Ishikawa (cell line): ENCODE measurements around the gene TMEM38A.

Experiments used
- CEBPB ChIP-seq: IDR thresholded peaks from 2 replicates; pipeline ENCODE4 v1.6.1; 2012
- CREB1 ChIP-seq: IDR thresholded peaks from 2 replicates; pipeline ENCODE4 v1.6.1; 2012; ENCODE audit warnings: low read depth
- EGR1 ChIP-seq: IDR thresholded peaks from 2 replicates; pipeline ENCODE4 v1.6.1; 2012
- EP300 ChIP-seq: IDR thresholded peaks from 2 replicates; pipeline ENCODE4 v1.6.1; 2012; ENCODE audit warnings: borderline replicate concordance
- FOXM1 ChIP-seq: IDR thresholded peaks from 2 replicates; pipeline ENCODE4 v1.6.1; 2012; ENCODE audit warnings: low read depth, borderline replicate concordance
- MAX ChIP-seq: IDR thresholded peaks from 2 replicates; pipeline ENCODE4 v1.6.1; 2012
- NFIC ChIP-seq: IDR thresholded peaks from 2 replicates; pipeline ENCODE4 v1.6.1; 2012
- RAD21 ChIP-seq: IDR thresholded peaks from 2 replicates; pipeline ENCODE4 v1.6.1; 2012; ENCODE audit warnings: low read depth
- REST ChIP-seq: IDR thresholded peaks from 2 replicates; pipeline ENCODE4 v1.6.1; 2012; ENCODE audit warnings: low read depth, mild to moderate bottlenecking
- TAF1 ChIP-seq: IDR thresholded peaks from 2 replicates; pipeline ENCODE4 v1.6.1; 2012; ENCODE audit warnings: low read depth, mild to moderate bottlenecking
- TCF12 ChIP-seq: IDR thresholded peaks from 2 replicates; pipeline ENCODE4 v1.6.1; 2012; ENCODE audit warnings: low read depth
- TEAD4 ChIP-seq: IDR thresholded peaks from 2 replicates; pipeline ENCODE4 v1.6.1; 2012
- USF1 ChIP-seq: IDR thresholded peaks from 2 replicates; pipeline ENCODE4 v1.6.1; 2012
- YY1 ChIP-seq: IDR thresholded peaks from 2 replicates; pipeline ENCODE4 v1.6.1; 2012; ENCODE audit warnings: low read depth
- ZBTB7A ChIP-seq: IDR thresholded peaks from 2 replicates; pipeline ENCODE4 v1.6.1; 2012; ENCODE audit warnings: low read depth

The TMEM38A gene

GRCh38 chr19:16650821-16651220 lies 10.1 kb upstream of the TMEM38A start:
- no peak for TF ChIP-seq MAX
- no peak for TF ChIP-seq TCF12
- TF ChIP-seq CEBPB, result no peak
- no peak for TF ChIP-seq REST
- no peak for TF ChIP-seq ZBTB7A
- no peak for TF ChIP-seq NFIC
- TF ChIP-seq EP300, result no peak
- TF ChIP-seq TEAD4, result no peak
- no peak for TF ChIP-seq TAF1
- TF ChIP-seq RAD21, result no peak
- TF ChIP-seq FOXM1, result no peak
- no peak for TF ChIP-seq YY1
- no peak for TF ChIP-seq EGR1
- TF ChIP-seq CREB1, result no peak
- TF ChIP-seq USF1, result no peak

GRCh38 chr19:16652854-16653253 lies 8.1 kb upstream of the TMEM38A start:
- TF ChIP-seq USF1 (no peak), TAF1 (no peak), YY1 (no peak), EGR1 (no peak)

GRCh38 chr19:16654140-16654539 lies 6.8 kb upstream of the TMEM38A start:
- TF ChIP-seq EGR1 (no peak), USF1 (peak; percentile 94)

GRCh38 chr19:16654627-16655026 lies 6.3 kb upstream of the TMEM38A start:
- TF ChIP-seq RAD21 (no peak), TCF12 (no peak), FOXM1 (no peak), EP300 (no peak), TEAD4 (no peak), REST (no peak), CREB1 (no peak)

- no peak for TF ChIP-seq TAF1
These were observed 5.2 kb upstream of the TMEM38A start for GRCh38 chr19:16655727-16656126.

- TF ChIP-seq TEAD4 (no peak), MAX (no peak), USF1 (no peak), YY1 (no peak), ZBTB7A (no peak), RAD21 (no peak), TAF1 (no peak), NFIC (no peak), EGR1 (no peak), TCF12 (no peak)
These were observed 3.6 kb upstream of the TMEM38A start for GRCh38 chr19:16657384-16657783.

GRCh38 chr19:16659464-16659831 lies 1.5 kb upstream of the TMEM38A start:
- TF ChIP-seq USF1 (no peak), EGR1 (no peak), RAD21 (no peak), TAF1 (no peak), MAX (no peak), REST (no peak), CEBPB (no peak), TEAD4 (no peak), CREB1 (no peak), YY1 (no peak), EP300 (no peak), TCF12 (no peak), FOXM1 (no peak), ZBTB7A (no peak; the same call in 1 of the 2 replicates)
